ENCODE results near the gene TNK2.

DNA sequence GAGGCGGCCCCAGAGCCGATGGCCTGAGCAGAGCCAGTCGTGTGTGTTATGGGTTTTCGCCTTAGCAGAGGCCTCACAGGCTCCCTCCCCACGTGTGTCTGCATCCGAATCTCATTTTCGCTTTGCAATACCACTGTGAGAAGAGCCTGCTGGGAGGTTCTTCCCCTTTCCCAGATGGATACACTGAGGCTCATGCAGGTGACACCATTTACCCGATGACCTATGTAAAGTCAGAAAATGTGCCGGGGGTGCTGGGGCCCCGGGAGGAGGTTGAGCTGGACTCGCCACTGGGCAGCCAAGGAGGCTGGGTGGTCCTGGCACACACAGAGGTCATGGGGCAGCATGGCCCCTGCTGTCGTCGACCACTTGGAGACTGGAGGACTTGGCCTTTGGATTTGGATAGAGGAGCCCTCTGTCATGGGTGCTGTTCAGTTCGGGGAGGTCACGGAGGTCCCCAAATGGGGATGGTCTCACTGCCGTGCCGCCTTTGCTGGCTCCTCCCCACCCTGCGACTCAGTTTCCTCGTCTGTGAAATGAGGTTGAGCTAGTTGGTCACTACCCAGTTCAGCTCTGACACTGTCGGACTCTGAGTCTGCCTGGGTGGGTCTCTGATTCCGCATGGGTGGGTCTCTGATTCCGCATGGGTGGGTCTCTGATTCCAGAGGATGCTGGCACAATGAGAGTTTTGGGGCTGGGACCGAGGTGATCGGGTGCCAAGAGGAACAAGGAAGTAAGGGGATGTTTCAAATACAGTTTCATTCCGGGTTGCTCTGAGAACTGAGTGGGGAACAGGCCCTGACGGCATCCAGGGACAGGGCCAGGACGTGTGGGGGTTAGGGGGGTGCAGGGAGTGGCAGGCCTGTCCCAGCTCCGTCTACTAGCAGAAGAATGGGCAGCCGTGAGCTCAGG is 73.4 kb downstream of the TNK2 start:
- TF ChIP-seq YY1 (IDR thresholded peaks at IDR 0.05; ENCODE audit: insufficient read depth, insufficient read length) = no peak
- no peak for TF ChIP-seq SUZ12 (IDR thresholded peaks at IDR 0.05; ENCODE audit: extremely low read depth, insufficient read depth, insufficient read length)
